Measurements from ENCODE around the gene DVL2. TPM values are rescaled to one million over a fixed set of nuclear protein-coding genes. Genes with fewer than 3 reads are reported as not detected.
A peak's percentile ranks its signal among the peaks of the same experiment; 100 is the strongest.

Gene DVL2
- total and polyA plus RNA-seq, 2 of the 13 experiments (the other 11 are each of a cell fraction or from before 2014, with no cell fraction given): 5.7 to 38.2 TPM

DNA sequence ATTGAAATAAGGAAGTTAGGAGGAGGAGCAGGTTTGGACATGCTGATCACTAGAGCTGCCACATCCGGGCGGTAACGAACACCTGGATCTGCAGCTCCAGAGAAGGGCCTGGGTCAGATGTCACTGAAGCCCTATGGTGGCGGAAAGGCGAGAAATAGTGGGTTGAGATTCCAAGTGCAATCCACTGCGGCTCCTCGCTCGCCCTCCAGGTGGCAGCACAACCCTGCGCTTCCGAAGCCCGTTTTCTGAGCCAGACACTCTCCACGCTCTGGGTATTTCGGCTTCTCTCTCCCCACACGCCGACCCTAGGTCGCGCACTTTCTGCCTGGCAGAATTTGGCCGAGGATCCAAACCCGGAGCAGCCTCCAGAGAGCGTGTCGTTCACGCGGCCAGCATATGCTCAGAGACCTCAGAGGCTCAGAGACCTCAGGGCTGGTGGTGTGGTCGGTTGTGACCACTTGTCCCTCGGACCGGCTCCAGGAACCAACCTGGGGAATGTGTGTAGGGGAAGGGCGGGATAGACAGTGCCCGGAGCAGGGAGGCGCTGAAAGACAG is 46.3 kb upstream of the DVL2 start (continued):
- peak; percentile 90 for TF ChIP-seq ZNF891 (CRISPR knock-in tag; IDR thresholded peaks at IDR 0.05)
- no peak for TF ChIP-seq ZNF678 (CRISPR knock-in tag; IDR thresholded peaks at IDR 0.05)
- no peak for TF ChIP-seq SMAD1 (CRISPR knock-in tag; IDR thresholded peaks at IDR 0.05; ENCODE audit: borderline replicate concordance, low read depth)
- no peak for TF ChIP-seq HMG20B (CRISPR knock-in tag; conservative IDR thresholded peaks at IDR 0.05)
- no peak for TF ChIP-seq CBX1 (IDR thresholded peaks at IDR 0.05; ENCODE audit: low read depth)
- TF ChIP-seq, protein P1, sequence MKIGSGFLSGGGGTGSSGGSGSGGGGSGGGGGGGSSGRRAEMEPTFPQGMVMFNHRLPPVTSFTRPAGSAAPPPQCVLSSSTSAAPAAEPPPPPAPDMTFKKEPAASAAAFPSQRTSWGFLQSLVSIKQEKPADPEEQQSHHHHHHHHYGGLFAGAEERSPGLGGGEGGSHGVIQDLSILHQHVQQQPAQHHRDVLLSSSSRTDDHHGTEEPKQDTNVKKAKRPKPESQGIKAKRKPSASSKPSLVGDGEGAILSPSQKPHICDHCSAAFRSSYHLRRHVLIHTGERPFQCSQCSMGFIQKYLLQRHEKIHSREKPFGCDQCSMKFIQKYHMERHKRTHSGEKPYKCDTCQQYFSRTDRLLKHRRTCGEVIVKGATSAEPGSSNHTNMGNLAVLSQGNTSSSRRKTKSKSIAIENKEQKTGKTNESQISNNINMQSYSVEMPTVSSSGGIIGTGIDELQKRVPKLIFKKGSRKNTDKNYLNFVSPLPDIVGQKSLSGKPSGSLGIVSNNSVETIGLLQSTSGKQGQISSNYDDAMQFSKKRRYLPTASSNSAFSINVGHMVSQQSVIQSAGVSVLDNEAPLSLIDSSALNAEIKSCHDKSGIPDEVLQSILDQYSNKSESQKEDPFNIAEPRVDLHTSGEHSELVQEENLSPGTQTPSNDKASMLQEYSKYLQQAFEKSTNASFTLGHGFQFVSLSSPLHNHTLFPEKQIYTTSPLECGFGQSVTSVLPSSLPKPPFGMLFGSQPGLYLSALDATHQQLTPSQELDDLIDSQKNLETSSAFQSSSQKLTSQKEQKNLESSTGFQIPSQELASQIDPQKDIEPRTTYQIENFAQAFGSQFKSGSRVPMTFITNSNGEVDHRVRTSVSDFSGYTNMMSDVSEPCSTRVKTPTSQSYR (CRISPR knock-in tag; IDR thresholded peaks at IDR 0.05; ENCODE audit: borderline replicate concordance): no peak
- no peak; the same call in 1 of the 2 replicates for TF ChIP-seq YEATS2 (CRISPR knock-in tag; IDR thresholded peaks at IDR 0.05; ENCODE audit: borderline replicate concordance)
- TF ChIP-seq, protein P2, sequence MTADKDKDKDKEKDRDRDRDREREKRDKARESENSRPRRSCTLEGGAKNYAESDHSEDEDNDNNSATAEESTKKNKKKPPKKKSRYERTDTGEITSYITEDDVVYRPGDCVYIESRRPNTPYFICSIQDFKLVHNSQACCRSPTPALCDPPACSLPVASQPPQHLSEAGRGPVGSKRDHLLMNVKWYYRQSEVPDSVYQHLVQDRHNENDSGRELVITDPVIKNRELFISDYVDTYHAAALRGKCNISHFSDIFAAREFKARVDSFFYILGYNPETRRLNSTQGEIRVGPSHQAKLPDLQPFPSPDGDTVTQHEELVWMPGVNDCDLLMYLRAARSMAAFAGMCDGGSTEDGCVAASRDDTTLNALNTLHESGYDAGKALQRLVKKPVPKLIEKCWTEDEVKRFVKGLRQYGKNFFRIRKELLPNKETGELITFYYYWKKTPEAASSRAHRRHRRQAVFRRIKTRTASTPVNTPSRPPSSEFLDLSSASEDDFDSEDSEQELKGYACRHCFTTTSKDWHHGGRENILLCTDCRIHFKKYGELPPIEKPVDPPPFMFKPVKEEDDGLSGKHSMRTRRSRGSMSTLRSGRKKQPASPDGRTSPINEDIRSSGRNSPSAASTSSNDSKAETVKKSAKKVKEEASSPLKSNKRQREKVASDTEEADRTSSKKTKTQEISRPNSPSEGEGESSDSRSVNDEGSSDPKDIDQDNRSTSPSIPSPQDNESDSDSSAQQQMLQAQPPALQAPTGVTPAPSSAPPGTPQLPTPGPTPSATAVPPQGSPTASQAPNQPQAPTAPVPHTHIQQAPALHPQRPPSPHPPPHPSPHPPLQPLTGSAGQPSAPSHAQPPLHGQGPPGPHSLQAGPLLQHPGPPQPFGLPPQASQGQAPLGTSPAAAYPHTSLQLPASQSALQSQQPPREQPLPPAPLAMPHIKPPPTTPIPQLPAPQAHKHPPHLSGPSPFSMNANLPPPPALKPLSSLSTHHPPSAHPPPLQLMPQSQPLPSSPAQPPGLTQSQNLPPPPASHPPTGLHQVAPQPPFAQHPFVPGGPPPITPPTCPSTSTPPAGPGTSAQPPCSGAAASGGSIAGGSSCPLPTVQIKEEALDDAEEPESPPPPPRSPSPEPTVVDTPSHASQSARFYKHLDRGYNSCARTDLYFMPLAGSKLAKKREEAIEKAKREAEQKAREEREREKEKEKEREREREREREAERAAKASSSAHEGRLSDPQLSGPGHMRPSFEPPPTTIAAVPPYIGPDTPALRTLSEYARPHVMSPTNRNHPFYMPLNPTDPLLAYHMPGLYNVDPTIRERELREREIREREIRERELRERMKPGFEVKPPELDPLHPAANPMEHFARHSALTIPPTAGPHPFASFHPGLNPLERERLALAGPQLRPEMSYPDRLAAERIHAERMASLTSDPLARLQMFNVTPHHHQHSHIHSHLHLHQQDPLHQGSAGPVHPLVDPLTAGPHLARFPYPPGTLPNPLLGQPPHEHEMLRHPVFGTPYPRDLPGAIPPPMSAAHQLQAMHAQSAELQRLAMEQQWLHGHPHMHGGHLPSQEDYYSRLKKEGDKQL (CRISPR knock-in tag; IDR thresholded peaks at IDR 0.05; ENCODE audit: low read depth): no peak
- TF ChIP-seq, protein P3, sequence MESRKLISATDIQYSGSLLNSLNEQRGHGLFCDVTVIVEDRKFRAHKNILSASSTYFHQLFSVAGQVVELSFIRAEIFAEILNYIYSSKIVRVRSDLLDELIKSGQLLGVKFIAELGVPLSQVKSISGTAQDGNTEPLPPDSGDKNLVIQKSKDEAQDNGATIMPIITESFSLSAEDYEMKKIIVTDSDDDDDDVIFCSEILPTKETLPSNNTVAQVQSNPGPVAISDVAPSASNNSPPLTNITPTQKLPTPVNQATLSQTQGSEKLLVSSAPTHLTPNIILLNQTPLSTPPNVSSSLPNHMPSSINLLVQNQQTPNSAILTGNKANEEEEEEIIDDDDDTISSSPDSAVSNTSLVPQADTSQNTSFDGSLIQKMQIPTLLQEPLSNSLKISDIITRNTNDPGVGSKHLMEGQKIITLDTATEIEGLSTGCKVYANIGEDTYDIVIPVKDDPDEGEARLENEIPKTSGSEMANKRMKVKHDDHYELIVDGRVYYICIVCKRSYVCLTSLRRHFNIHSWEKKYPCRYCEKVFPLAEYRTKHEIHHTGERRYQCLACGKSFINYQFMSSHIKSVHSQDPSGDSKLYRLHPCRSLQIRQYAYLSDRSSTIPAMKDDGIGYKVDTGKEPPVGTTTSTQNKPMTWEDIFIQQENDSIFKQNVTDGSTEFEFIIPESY (CRISPR knock-in tag; IDR thresholded peaks at IDR 0.05): peak; percentile 83
- TF ChIP-seq, protein P4, sequence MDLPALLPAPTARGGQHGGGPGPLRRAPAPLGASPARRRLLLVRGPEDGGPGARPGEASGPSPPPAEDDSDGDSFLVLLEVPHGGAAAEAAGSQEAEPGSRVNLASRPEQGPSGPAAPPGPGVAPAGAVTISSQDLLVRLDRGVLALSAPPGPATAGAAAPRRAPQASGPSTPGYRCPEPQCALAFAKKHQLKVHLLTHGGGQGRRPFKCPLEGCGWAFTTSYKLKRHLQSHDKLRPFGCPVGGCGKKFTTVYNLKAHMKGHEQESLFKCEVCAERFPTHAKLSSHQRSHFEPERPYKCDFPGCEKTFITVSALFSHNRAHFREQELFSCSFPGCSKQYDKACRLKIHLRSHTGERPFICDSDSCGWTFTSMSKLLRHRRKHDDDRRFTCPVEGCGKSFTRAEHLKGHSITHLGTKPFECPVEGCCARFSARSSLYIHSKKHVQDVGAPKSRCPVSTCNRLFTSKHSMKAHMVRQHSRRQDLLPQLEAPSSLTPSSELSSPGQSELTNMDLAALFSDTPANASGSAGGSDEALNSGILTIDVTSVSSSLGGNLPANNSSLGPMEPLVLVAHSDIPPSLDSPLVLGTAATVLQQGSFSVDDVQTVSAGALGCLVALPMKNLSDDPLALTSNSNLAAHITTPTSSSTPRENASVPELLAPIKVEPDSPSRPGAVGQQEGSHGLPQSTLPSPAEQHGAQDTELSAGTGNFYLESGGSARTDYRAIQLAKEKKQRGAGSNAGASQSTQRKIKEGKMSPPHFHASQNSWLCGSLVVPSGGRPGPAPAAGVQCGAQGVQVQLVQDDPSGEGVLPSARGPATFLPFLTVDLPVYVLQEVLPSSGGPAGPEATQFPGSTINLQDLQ (CRISPR knock-in tag; IDR thresholded peaks at IDR 0.05): no peak; the same call in 1 of the 2 replicates

Measured in HepG2 (cell line).